KMS-11 (cell line): ENCODE results near the gene EME2.

Source experiments
- H2AFZ ChIP-seq: fragments of 200-600 bp; sonication (generic); 2 replicates; pipeline ENCODE4 v1.6.1; 2016; ENCODE audit warnings: antibody characterized with exemption, mixed run types, low read depth
- H3K27ac ChIP-seq: fragments of 200-600 bp; sonication (generic); 2 replicates; pipeline ENCODE4 v1.6.1; 2016; ENCODE audit warnings: mild to moderate bottlenecking, mixed run types
- H3K27me3 ChIP-seq: fragments of 200-600 bp; sonication (generic); 2 replicates; pipeline ENCODE4 v1.6.1; 2017; ENCODE audit warnings: mild to moderate bottlenecking, low read depth, mixed run types, moderate library complexity; ENCODE audit not compliant: insufficient read depth
- H3K36me3 ChIP-seq: fragments of 200-600 bp; sonication (generic); 2 replicates; pipeline ENCODE4 v1.6.1; 2017; ENCODE audit warnings: mild to moderate bottlenecking, mixed run types; ENCODE audit not compliant: insufficient read depth
- H3K4me1 ChIP-seq: fragments of 200-600 bp; sonication (generic); 2 replicates; pipeline ENCODE4 v1.6.1; 2016; ENCODE audit warnings: mild to moderate bottlenecking, low read depth, mixed run types; ENCODE audit not compliant: poor library complexity, severe bottlenecking
- H3K4me2 ChIP-seq: fragments of 200-600 bp; sonication (generic); 2 replicates; pipeline ENCODE4 v1.7.0; 2016; ENCODE audit warnings: mild to moderate bottlenecking, mixed run types
- H3K4me3 ChIP-seq: fragments of 200-600 bp; sonication (generic); IDR thresholded peaks from 2 replicates; pipeline ENCODE4 v1.6.1; 2017; ENCODE audit warnings: low read depth, low read length, mixed read lengths; ENCODE audit not compliant: insufficient read depth
- H3K79me2 ChIP-seq: fragments of 200-600 bp; sonication (generic); 2 replicates; pipeline ENCODE4 v1.6.1; 2016; ENCODE audit warnings: low read depth, mixed run types; ENCODE audit not compliant: insufficient read depth
- H3K9ac ChIP-seq: fragments of 200-600 bp; sonication (generic); 2 replicates; pipeline ENCODE4 v1.6.1; 2016; ENCODE audit warnings: mild to moderate bottlenecking, mixed run types
- H4K20me1 ChIP-seq: fragments of 200-600 bp; sonication (generic); 2 replicates; pipeline ENCODE4 v1.6.1; 2016; ENCODE audit warnings: mild to moderate bottlenecking, mixed run types; ENCODE audit not compliant: insufficient read depth
- TF ChIP-seq, protein P1 (sequence below): fragments of 200-600 bp; sonication (generic); conservative IDR thresholded peaks from 2 replicates; pipeline ENCODE4 v1.6.1; 2017; ENCODE audit warnings: low read depth, mild to moderate bottlenecking, antibody characterized with exemption, low read length, moderate library complexity, mixed read lengths

The EME2 gene

DNA sequence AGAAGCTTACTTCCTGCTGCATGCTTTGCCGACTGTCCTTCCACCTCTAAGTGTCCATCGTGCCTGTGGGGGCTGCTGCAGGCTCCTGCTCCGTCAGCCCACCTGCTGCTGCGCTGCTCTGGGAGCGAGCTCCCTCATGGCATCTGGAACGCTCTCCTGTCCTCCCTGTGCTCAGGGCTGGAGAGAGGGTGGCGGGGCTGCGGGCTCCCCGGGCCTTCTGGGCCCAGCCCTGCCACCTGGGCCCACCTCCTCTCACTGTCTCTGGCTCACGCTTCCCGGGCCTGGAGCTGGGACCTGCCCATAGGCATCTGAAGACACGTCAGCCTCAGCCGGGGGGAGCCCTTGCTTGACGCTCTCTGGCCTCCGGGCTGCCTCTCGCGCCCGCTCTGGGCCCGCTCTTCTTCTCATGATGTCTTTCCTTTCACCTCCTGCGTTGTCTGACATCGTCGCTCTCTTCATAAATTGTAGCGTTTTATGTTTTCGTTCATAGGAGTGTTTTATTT, 28.2 kb upstream of the EME2 start:
- Histone ChIP-seq H2AFZ (no peak overlapping the region), H3K27me3 (no peaks in the 10 kb centered on the region), H3K4me3 (no peak overlapping the region), H3K79me2 (no peaks in the 10 kb centered on the region), H3K9ac (no peak overlapping the region), H3K4me1 (no peaks in the 10 kb centered on the region), H3K36me3 (no peaks in the 10 kb centered on the region), H4K20me1 (no peaks in the 10 kb centered on the region), H3K27ac (no peak overlapping the region), H3K4me2 (no peak overlapping the region)
- TF ChIP-seq, protein P1, sequence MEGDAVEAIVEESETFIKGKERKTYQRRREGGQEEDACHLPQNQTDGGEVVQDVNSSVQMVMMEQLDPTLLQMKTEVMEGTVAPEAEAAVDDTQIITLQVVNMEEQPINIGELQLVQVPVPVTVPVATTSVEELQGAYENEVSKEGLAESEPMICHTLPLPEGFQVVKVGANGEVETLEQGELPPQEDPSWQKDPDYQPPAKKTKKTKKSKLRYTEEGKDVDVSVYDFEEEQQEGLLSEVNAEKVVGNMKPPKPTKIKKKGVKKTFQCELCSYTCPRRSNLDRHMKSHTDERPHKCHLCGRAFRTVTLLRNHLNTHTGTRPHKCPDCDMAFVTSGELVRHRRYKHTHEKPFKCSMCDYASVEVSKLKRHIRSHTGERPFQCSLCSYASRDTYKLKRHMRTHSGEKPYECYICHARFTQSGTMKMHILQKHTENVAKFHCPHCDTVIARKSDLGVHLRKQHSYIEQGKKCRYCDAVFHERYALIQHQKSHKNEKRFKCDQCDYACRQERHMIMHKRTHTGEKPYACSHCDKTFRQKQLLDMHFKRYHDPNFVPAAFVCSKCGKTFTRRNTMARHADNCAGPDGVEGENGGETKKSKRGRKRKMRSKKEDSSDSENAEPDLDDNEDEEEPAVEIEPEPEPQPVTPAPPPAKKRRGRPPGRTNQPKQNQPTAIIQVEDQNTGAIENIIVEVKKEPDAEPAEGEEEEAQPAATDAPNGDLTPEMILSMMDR: no peak

DNA sequence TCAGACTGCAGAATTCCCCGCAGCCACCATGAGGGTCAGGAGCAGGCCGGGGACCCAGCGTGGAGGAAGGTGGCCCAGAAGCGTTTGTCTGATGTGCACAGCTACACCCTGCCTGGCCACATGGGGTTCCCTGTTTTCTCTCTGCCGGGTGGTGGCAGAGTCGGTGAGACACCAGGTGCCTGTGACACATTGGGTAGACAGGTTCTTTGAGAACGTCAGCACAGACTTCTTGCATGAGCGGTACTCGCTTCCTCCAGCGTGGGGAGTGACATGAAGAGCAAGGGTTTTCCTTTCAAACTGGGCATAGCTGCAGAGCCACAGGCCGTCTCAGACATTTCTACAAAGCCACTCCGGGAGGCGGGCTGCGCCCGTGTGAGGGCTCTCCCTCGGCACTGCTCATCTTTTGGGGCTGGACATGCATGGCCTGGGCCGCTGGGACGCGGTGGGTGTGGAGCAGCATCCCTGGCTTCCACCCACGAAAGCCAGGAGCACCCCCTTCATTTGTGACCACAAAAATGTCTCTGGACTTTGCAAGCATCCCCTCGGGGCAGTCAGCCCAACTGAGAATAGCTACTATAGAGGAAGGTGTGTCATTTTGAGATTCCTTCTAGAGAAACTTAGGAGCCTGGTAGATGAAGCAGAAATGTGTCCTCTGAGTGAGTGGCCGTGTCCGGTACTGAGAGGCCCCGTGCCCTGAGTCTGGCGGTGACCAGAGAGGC, 27.3 kb upstream of the EME2 start:
- Histone ChIP-seq H3K4me2 (no peak overlapping the region), H3K79me2 (no peaks in the 10 kb centered on the region), H3K27me3 (no peaks in the 10 kb centered on the region), H3K4me1 (no peaks in the 10 kb centered on the region), H3K4me3 (no peak overlapping the region), H4K20me1 (no peaks in the 10 kb centered on the region), H2AFZ (no peak overlapping the region), H3K9ac (no peak overlapping the region), H3K27ac (no peak overlapping the region), H3K36me3 (no peaks in the 10 kb centered on the region)
- TF ChIP-seq, protein P1: no peak

DNA sequence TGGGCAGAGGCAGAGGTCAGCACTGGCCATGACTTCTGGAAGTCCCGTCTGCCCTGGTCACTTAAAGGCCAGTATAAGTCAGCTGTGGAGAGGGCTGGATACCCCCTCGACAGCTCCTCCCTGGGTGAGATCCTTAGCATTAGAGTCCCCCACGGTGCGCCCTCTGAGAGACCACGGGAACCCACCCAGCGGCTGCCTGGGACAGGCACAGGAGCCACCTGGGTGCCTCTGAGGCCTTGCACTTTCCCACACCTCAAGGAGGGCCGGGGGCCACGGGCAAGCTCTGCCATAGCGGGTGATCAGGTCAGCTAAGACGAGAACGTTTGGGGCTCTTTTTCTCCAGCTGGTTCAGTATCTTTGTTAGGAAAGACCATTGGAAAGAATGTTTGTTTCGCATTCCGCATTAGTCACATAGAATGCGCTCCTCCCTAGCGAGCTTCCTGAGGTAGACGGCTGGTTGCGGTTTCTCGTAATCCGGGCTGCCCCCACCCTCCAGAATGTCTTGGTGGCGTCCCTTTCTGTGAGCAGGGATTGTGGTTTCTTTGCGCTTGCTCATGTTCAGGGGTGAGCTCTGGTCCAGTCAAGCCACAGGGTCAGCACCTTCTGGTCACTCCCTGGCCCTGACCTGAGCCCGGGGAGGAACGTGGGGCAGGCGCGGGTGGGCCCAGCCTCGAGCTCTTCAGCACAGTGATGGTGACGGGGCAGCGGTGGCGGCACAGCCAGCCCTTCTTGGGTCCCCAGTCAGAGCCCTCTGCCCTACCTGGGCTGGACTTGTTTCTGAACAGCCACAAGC, 26.5 kb upstream of the EME2 start:
- TF ChIP-seq, protein P1: no peak
- Histone ChIP-seq H3K27ac (no peak overlapping the region), H3K4me2 (no peak overlapping the region), H2AFZ (no peak overlapping the region), H3K9ac (no peak overlapping the region), H3K4me1 (no peaks in the 10 kb centered on the region), H3K27me3 (no peaks in the 10 kb centered on the region), H4K20me1 (no peaks in the 10 kb centered on the region), H3K4me3 (no peak overlapping the region), H3K79me2 (no peaks in the 10 kb centered on the region), H3K36me3 (no peaks in the 10 kb centered on the region)

DNA sequence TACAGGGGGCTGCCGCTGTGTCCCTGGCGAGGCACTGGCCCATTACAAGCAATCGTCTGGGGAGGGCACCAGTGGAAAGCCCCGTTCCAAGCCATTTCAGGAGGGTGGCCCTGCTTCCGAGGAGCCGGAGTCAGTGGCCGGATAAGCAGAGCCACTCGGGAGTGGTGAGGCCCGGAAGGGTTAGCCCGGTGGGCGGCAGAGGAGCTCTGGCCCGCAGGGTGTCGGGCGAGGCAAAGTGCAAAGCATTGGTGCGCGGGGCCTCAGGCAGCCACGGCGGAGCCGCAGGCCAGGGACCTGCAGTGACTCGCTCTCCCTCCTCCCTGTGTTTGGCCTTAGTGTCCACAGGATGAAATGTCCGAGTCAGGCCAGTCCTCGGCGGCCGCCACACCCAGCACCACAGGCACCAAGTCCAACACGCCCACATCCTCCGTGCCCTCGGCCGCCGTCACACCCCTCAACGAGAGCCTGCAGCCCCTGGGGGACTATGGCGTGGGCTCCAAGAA, 25.9 kb upstream of the EME2 start:
- no peaks in the 10 kb centered on the region for H3K36me3 ChIP-seq

More for the DNA sequence above, 25.9 kb upstream of the EME2 start:
- no peaks in the 10 kb centered on the region for H3K27me3 ChIP-seq
- H3K4me2 ChIP-seq: no peak overlapping the region
- H4K20me1 ChIP-seq: no peaks in the 10 kb centered on the region
- H3K27ac ChIP-seq: no peak overlapping the region
- no peak overlapping the region for H3K9ac ChIP-seq
- H3K4me3 ChIP-seq: no peak overlapping the region
- no peaks in the 10 kb centered on the region for H3K4me1 ChIP-seq
- H2AFZ ChIP-seq: no peak overlapping the region
- H3K79me2 ChIP-seq: no peaks in the 10 kb centered on the region
- TF ChIP-seq, protein P1: no peak
